Measurements from ENCODE around the gene MPL. TPM values are rescaled to one million over a fixed set of nuclear protein-coding genes. Genes with fewer than 3 reads are reported as not detected.

The MPL gene
- total RNA-seq, 1 experiment from 2014 or later = not detected

GRCh38 chr1:43304771-43305300 is 32.8 kb upstream of the MPL start:
- no peak overlapping the region for H3K4me2 ChIP-seq (ENCODE audit: low read depth, low read length, poor library complexity, severe bottlenecking)
- no peak overlapping the region for H3K27ac ChIP-seq (ENCODE audit: low read length)
- H4K20me1 ChIP-seq (ENCODE audit: insufficient read depth, low read depth, low read length) = no peaks in the 10 kb centered on the region
- peaks cover 10% of the 10 kb centered on the region for H3K4me1 ChIP-seq (ENCODE audit: low read length)
- no peaks in the 10 kb centered on the region for H3K9me2 ChIP-seq (replicated peaks; ENCODE audit: insufficient read depth, low read length)
- H3K4me3 ChIP-seq (ENCODE audit: low read length) = no peak overlapping the region
- no peaks in the 10 kb centered on the region for H3K9me3 ChIP-seq (ENCODE audit: low read length)
- H3K36me3 ChIP-seq (ENCODE audit: insufficient read depth, low read length) = no peaks in the 10 kb centered on the region
- DNase-seq = no peak
- no peaks in the 10 kb centered on the region for H3K79me2 ChIP-seq (ENCODE audit: low read length)
- H2AFZ ChIP-seq (ENCODE audit: low read length) = no peak overlapping the region
- H3K27me3 ChIP-seq (ENCODE audit: low read length) = no peaks in the 10 kb centered on the region
- no peak overlapping the region for H3K9ac ChIP-seq (ENCODE audit: low read length)

GRCh38 chr1:43305461-43305860 is 32.2 kb upstream of the MPL start:
- H3K36me3 ChIP-seq (ENCODE audit: insufficient read depth, low read length) = no peaks in the 10 kb centered on the region
- H3K27ac ChIP-seq (ENCODE audit: low read length) = no peak overlapping the region
- H3K79me2 ChIP-seq (ENCODE audit: low read length) = no peaks in the 10 kb centered on the region
- no peak overlapping the region for H3K4me2 ChIP-seq (ENCODE audit: low read depth, low read length, poor library complexity, severe bottlenecking)
- H3K9me2 ChIP-seq (replicated peaks; ENCODE audit: insufficient read depth, low read length) = no peaks in the 10 kb centered on the region
- H3K4me1 ChIP-seq (ENCODE audit: low read length) = peaks cover 10% of the 10 kb centered on the region
- H2AFZ ChIP-seq (ENCODE audit: low read length) = no peak overlapping the region
- H3K9me3 ChIP-seq (ENCODE audit: low read length) = no peaks in the 10 kb centered on the region
- no peak for DNase-seq
- H3K9ac ChIP-seq (ENCODE audit: low read length) = no peak overlapping the region
- H3K4me3 ChIP-seq (ENCODE audit: low read length) = no peak overlapping the region
- no peaks in the 10 kb centered on the region for H4K20me1 ChIP-seq (ENCODE audit: insufficient read depth, low read depth, low read length)
- no peaks in the 10 kb centered on the region for H3K27me3 ChIP-seq (ENCODE audit: low read length)

- H3K9ac ChIP-seq (ENCODE audit: low read length) = no peak overlapping the region
- no peak overlapping the region for H3K4me2 ChIP-seq (ENCODE audit: low read depth, low read length, poor library complexity, severe bottlenecking)
- H3K4me1 ChIP-seq (ENCODE audit: low read length) = peaks cover 10% of the 10 kb centered on the region
- no peaks in the 10 kb centered on the region for H3K9me3 ChIP-seq (ENCODE audit: low read length)
- H4K20me1 ChIP-seq (ENCODE audit: insufficient read depth, low read depth, low read length) = no peaks in the 10 kb centered on the region
- H3K4me3 ChIP-seq (ENCODE audit: low read length) = no peak overlapping the region
- H3K27ac ChIP-seq (ENCODE audit: low read length) = no peak overlapping the region
- no peak overlapping the region for H2AFZ ChIP-seq (ENCODE audit: low read length)
- H3K9me2 ChIP-seq (replicated peaks; ENCODE audit: insufficient read depth, low read length) = no peaks in the 10 kb centered on the region
- DNase-seq = no peak
- H3K79me2 ChIP-seq (ENCODE audit: low read length) = no peaks in the 10 kb centered on the region
- H3K36me3 ChIP-seq (ENCODE audit: insufficient read depth, low read length) = no peaks in the 10 kb centered on the region
- H3K27me3 ChIP-seq (ENCODE audit: low read length) = no peaks in the 10 kb centered on the region
Measured at GRCh38 chr1:43305926-43306687, 31.5 kb upstream of the MPL start.

GRCh38 chr1:43306688-43307457 is 30.7 kb upstream of the MPL start:
- Histone ChIP-seq H3K4me2 (ENCODE audit: low read depth, low read length, poor library complexity, severe bottlenecking) (no peak overlapping the region), H3K36me3 (ENCODE audit: insufficient read depth, low read length) (no peaks in the 10 kb centered on the region), H3K9ac (ENCODE audit: low read length) (no peak overlapping the region), H4K20me1 (ENCODE audit: insufficient read depth, low read depth, low read length) (no peaks in the 10 kb centered on the region), H3K27ac (ENCODE audit: low read length) (no peak overlapping the region), H3K27me3 (ENCODE audit: low read length) (no peaks in the 10 kb centered on the region), H3K4me3 (ENCODE audit: low read length) (no peak overlapping the region), H3K9me3 (ENCODE audit: low read length) (no peaks in the 10 kb centered on the region), H3K9me2 (replicated peaks; ENCODE audit: insufficient read depth, low read length) (no peaks in the 10 kb centered on the region), H2AFZ (ENCODE audit: low read length) (no peak overlapping the region), H3K4me1 (ENCODE audit: low read length) (peaks cover 10% of the 10 kb centered on the region), H3K79me2 (ENCODE audit: low read length) (no peaks in the 10 kb centered on the region)
- DNase-seq = no peak

- Histone ChIP-seq H3K36me3 (ENCODE audit: insufficient read depth, low read length) (no peaks in the 10 kb centered on the region), H3K9me2 (replicated peaks; ENCODE audit: insufficient read depth, low read length) (no peaks in the 10 kb centered on the region), H3K27ac (ENCODE audit: low read length) (no peak overlapping the region), H2AFZ (ENCODE audit: low read length) (no peak overlapping the region), H3K79me2 (ENCODE audit: low read length) (no peaks in the 10 kb centered on the region), H3K27me3 (ENCODE audit: low read length) (no peaks in the 10 kb centered on the region), H4K20me1 (ENCODE audit: insufficient read depth, low read depth, low read length) (no peaks in the 10 kb centered on the region), H3K4me2 (ENCODE audit: low read depth, low read length, poor library complexity, severe bottlenecking) (no peak overlapping the region), H3K4me3 (ENCODE audit: low read length) (no peak overlapping the region), H3K9me3 (ENCODE audit: low read length) (no peaks in the 10 kb centered on the region), H3K9ac (ENCODE audit: low read length) (no peak overlapping the region), H3K4me1 (ENCODE audit: low read length) (peaks cover 10% of the 10 kb centered on the region)
- DNase-seq = no peak
Measured at GRCh38 chr1:43307458-43308158, 30.0 kb upstream of the MPL start.

- Histone ChIP-seq H3K9me3 (ENCODE audit: low read length) (no peaks in the 10 kb centered on the region), H3K9me2 (replicated peaks; ENCODE audit: insufficient read depth, low read length) (no peaks in the 10 kb centered on the region), H2AFZ (ENCODE audit: low read length) (no peak overlapping the region), H3K27me3 (ENCODE audit: low read length) (no peaks in the 10 kb centered on the region), H3K4me3 (ENCODE audit: low read length) (no peak overlapping the region), H3K4me2 (ENCODE audit: low read depth, low read length, poor library complexity, severe bottlenecking) (no peak overlapping the region), H3K79me2 (ENCODE audit: low read length) (no peaks in the 10 kb centered on the region), H3K36me3 (ENCODE audit: insufficient read depth, low read length) (no peaks in the 10 kb centered on the region), H3K27ac (ENCODE audit: low read length) (no peak overlapping the region), H4K20me1 (ENCODE audit: insufficient read depth, low read depth, low read length) (no peaks in the 10 kb centered on the region), H3K9ac (ENCODE audit: low read length) (no peak overlapping the region), H3K4me1 (ENCODE audit: low read length) (peaks cover 10% of the 10 kb centered on the region)
- no peak for DNase-seq
Measured at GRCh38 chr1:43308635-43309404, 28.8 kb upstream of the MPL start.

- Histone ChIP-seq H3K9me2 (replicated peaks; ENCODE audit: insufficient read depth, low read length) (no peaks in the 10 kb centered on the region), H3K4me2 (ENCODE audit: low read depth, low read length, poor library complexity, severe bottlenecking) (no peak overlapping the region)
Measured at GRCh38 chr1:43309405-43310025, 28.1 kb upstream of the MPL start.

More at GRCh38 chr1:43309405-43310025, 28.1 kb upstream of the MPL start:
- Histone ChIP-seq H3K27me3 (ENCODE audit: low read length) (no peaks in the 10 kb centered on the region), H3K9me3 (ENCODE audit: low read length) (no peaks in the 10 kb centered on the region), H3K4me3 (ENCODE audit: low read length) (no peak overlapping the region), H3K79me2 (ENCODE audit: low read length) (no peaks in the 10 kb centered on the region), H3K9ac (ENCODE audit: low read length) (no peak overlapping the region), H2AFZ (ENCODE audit: low read length) (no peak overlapping the region), H3K27ac (ENCODE audit: low read length) (no peak overlapping the region), H4K20me1 (ENCODE audit: insufficient read depth, low read depth, low read length) (no peaks in the 10 kb centered on the region), H3K36me3 (ENCODE audit: insufficient read depth, low read length) (no peaks in the 10 kb centered on the region), H3K4me1 (ENCODE audit: low read length) (peaks cover 10% of the 10 kb centered on the region)
- no peak for DNase-seq
